Astrocyte (in vitro differentiated cells and primary cell): ENCODE data around the gene ESRRA.

ENCODE experiments used
- CTCF ChIP-seq: IDR thresholded peaks from 2 replicates; pipeline ENCODE4 v1.5.1; 2011; ENCODE audit warnings: low read depth, mild to moderate bottlenecking, inconsistent platforms, low read length, moderate library complexity; ENCODE audit not compliant: insufficient read depth
- EZH2 ChIP-seq: IDR thresholded peaks from 2 replicates; pipeline ENCODE4 v1.6.1; 2012; ENCODE audit warnings: mild to moderate bottlenecking, low read length, inconsistent platforms; ENCODE audit not compliant: insufficient read depth

GRCh38 chr11:64297699-64298358, 7.5 kb upstream of the ESRRA start:
- TF ChIP-seq CTCF (no peak), EZH2 (peak; percentile 72)
